ENCODE measurements around the gene SNX15. TPM values are rescaled to one million over a fixed set of nuclear protein-coding genes. Genes with fewer than 3 reads are reported as not detected.

SNX15 gene
- total RNA-seq, 1 experiment from 2014 or later = 16.8 TPM

DNA sequence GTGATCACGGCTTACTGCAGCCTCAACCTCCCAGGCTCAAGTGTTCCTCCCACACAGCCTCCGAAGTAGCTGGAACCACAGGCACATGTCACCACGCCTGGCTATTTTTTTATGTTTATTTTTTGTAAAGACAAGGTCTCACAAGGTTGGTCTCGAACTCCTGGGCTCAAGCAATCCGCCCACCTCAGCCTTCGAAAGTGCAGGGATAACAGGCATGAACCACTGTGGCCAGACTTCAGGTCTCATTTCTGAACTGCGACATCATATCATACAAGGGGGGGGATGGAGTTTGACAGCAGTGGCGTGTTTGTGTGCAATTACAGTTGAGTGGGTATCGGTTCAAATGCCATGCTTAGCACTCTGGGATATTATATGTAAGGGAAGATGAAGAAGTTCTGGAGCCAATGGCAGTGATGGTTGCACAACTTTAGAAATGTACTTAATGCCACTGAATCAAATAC, 24.2 kb downstream of the SNX15 start:
- no peak for DNase-seq (ENCODE audit: extremely low read depth, low read depth)

DNA sequence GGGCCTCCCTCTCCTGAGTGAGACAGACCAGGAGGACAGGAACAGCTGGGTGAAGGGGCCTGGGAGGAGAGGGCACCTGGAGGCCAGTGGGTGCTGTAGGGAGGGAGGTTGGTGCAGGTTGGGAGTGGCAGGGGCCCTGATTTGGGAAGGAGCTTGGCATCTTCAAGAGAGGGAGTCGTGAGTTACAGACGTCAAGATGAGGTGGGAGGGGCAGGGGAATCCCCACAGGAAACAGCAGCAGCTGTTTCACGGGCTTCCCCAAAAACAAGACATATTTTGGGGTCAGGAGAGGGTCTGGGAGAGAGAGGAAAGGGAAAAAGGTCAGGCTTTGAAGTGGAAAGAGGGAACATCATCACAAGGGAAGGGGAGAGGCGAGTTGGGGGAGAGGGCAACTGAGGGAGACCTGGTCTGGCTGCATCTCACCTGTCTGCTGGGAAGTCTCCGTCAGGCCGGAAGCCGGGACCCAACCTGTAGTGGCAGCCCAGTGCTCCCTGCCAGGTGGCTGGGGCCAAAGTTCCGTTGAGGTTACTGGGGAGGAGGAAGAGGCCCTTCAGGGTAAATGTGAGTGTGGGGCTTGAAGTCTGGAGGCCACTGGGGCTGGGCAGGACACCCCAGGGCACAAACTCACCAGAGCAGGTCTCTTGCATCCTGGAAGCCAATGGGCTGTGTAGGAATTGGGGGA, 26.7 kb downstream of the SNX15 start:
- DNase-seq (ENCODE audit: extremely low read depth, low read depth) = no peak

DNA sequence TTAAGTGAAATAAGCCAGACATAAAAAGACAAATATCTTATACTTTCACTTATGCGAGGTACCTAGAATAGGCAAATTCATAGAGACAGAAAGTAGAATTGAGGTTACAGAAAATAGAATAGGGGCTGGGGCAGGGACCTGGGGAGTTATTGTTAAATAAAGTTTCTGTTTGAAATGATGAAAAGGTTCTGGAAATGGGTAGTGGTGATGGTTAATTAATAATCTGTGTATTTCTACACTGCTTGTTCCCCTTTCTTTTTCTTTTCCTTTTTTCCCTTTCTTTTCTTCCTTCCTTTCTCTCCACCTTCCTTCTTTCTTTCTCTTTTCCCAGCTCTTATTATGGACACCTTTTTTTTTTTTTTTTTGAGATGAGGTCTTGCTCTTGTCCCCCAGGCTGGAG, 28.3 kb downstream of the SNX15 start:
- no peak for DNase-seq (ENCODE audit: extremely low read depth, low read depth)

DNA sequence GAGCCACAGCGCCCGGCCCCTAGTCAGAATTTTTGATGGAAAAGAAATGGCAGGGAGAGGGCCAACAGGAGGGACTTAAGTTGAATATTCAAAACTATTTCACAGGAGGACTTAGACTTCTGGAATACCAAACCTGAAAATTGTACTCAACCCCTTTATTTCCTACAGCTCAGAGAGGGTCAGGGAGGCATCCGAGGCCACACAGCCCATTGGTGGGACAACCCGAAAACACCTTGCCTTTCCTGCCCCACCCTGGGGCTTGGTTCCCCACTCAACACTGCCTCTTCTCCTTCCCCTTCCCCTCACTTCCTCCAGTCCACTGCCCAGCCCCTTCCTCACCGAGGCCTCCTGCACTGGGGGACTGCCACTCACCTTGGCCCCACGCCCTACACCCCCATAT, 29.8 kb downstream of the SNX15 start:
- DNase-seq (ENCODE audit: extremely low read depth, low read depth) = no peak

- no peak for DNase-seq (ENCODE audit: extremely low read depth, low read depth)
Measured at GRCh38 chr11:65057526-65057925, 30.3 kb downstream of the SNX15 start.

DNA sequence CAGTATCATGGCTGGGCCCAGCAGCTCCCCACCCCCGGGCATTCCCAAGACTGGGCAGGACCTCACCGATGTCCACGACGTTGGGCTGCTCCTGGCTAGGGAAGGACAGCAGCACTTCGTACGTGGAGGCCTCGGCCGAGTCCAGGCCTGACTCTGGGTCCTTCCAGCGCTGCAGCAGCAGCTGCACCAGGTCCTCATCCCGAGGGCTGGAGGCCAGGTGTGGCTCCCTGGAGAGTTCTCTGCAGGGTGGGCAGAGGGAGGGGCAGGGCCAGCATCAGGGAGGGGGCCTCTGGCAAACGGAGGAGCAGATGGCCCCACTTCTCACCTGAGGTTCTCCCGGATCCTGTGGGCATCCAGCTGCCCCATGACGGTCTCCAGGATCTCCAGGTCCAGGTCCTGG, 30.8 kb downstream of the SNX15 start:
- DNase-seq (ENCODE audit: extremely low read depth, low read depth) = no peak

DNA sequence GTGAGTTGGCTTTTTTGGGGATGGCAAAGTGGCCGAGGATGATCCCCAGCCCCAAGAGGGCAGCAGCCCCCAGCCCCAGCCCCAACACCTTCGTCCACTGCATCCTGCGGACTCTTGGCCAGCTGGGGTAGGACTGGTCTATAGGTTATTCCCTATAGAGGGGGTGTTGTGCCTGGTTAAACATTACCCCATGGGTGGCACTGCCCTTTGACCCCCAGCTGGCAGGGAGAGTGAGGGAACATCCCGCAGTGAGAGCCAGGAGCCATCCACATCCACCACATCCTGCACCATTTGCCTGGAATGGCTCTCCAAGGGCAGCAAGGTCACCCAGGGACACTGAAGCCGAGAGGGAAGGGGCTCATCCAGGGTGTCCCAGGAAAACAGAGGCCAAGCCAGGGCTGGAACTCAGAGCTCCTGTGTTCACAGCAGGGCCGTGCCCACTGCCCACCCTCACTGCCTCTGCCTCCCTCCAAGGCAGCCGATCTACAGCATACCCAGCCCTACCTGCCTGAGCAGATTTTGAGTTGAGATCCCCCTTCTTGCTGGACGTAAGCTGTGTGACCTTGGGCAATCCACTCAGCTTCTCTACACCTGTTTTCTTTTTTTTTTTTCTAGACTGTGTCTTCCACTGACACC, 31.3 kb downstream of the SNX15 start, which contains the start of gene NAALADL1:
Gene NAALADL1 (minus strand): TSS at position 135 of the 636 bp plus-strand sequence. CDS start 32 bp downstream, at position 103.
- no peak for DNase-seq (ENCODE audit: extremely low read depth, low read depth)

DNA sequence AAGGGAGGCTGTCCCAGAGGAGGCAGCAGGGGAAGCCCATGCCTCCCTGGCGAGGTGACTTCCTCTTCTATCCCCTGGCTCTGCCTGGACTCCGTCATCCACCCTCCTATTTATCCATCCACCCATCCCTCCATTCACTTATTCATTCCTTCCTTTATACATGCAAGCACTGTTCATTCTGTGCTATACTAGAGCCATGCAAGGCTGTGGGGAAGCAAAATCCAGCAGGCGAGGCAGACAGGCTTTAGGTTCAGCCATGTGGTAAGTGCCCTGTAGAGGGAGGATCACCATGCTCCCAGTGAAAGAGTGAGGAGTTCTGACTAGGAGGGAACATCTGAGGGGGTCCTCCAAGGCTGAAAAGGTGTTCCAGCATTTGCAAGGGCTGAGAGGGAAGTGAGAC, 32.3 kb downstream of the SNX15 start:
- no peak for DNase-seq (ENCODE audit: extremely low read depth, low read depth)

DNA sequence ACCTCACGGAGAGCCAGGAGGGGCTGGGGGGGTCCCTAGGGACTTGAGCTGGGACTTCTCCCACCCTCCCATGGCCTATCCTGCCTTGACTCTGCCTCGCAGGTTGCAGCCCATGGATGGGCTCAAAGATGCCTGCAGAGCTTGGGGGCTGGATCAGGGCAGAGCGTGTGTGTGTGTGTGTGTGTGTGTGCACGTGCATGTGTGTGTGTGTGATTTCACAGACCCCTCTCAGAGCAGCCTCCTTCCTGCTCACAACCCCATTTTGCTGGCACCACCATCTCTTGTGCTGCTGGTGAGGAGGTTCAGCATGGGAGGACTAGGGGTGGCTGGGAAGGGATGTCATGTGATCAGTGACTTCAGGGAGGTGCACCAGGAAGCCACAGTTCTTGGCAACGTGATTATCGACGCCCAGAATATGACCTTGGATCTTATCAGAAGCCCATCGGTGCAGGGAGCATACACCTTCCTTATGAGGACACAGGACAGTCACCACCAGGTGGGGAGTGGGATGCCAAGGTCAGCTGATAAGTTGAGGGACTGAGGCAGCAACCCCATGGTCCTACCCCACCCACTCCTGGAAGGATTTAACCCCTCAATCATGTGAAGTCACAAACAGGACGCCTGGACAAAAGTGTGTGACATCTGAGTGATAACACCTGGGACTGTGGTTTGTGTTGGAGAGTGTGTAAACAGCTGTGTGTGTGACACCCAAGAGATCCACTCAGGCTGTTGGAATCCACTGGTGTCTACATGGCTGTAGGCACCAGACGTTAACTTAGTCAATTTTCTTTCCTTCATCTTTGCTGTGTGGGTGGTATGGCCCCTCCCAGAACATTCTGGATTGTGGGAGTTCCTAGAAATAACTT, 33.0 kb downstream of the SNX15 start:
- no peak for DNase-seq (ENCODE audit: extremely low read depth, low read depth)

DNA sequence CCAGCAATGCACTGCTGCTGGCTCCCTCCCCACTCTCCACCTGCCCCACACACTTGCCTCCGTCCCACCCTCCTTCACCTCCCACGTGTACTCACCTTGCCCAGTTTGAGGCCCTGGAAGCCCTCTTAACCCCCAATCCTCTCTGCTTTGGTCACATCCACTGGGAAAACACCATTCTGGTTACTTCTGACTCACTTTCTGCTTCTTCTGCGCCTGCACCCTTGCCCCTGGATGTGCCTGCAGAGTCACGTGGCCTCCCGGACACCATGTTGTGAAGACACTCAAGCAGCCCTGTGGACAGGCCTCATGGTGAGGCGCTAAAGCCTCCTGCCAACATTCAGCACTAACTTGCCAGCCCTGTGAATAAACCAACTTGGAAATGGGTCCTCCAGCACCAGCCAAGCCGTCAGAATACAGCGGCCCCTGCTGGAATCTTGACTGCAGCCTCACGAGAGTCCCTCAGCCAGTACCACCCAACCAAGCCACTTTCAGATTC, 33.7 kb downstream of the SNX15 start:
- DNase-seq (ENCODE audit: extremely low read depth, low read depth) = no peak

DNA sequence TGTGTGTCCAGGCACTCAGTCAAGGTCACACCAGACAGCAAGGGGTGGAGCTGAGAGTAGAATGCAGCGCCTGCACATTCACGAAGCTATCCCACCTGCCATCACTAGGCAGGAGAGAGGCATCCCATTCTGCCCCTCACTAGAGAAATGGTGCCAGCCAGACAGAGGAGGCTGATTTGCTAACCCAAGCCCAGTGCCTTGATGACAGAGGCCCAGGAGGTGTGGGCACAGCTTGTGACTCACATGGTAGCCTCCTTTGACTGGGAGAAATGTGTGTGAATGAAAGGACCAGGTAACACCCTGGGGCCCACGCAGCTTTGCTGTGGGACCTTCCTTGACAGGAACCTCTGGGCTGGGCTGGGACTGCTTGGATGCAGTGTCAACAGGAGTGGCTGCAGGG, 36.3 kb downstream of the SNX15 start:
- DNase-seq (ENCODE audit: extremely low read depth, low read depth) = no peak

- DNase-seq (ENCODE audit: extremely low read depth, low read depth) = no peak
Measured at GRCh38 chr11:65064847-65065240, 37.6 kb downstream of the SNX15 start.

- DNase-seq (ENCODE audit: extremely low read depth, low read depth) = no peak
Measured at GRCh38 chr11:65065851-65066250, 38.6 kb downstream of the SNX15 start.

- DNase-seq (ENCODE audit: extremely low read depth, low read depth) = no peak
Measured at GRCh38 chr11:65066315-65066714, 39.1 kb downstream of the SNX15 start.

- no peak for DNase-seq (ENCODE audit: extremely low read depth, low read depth)
Measured at GRCh38 chr11:65066805-65067291, 39.6 kb downstream of the SNX15 start.

DNA sequence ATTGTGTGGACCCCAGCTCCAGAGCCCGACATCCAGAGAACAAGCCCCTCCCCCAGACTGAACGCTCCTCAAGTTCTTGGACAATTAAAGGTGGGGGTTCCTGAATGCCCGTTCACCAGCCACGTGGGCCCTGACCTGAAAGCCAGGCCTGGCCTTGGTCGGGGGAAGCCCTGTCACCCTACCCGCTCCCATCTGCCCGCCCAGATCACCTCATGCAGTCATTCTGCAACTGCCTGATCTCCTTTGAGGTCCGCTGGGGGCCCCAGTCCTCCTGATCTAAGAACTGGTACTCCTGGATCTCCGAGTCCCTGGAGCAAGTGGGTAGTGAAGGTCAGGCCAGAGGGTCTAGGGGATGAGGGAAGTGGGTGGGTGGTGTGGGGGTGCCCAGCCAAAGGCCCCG, 40.2 kb downstream of the SNX15 start:
- DNase-seq (ENCODE audit: extremely low read depth, low read depth) = no peak

DNA sequence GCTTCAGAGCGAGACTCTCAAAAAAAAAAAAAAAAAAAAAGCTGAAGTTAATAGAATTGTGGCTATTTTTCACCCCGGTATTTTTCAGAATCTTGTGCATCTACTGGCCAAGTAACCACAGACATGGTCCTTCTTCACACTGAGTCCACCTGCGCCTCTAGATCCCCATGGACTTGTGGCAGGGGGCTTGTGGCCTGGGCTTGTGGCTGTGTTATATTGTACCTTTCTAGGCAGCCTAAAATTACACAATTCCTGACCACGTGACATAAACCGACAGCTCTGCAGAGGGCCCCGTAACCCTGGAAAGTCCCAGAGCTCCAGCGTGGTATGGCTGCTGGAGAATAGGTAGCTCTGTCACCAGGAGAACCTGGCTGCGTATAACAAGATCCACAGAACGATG, 42.0 kb downstream of the SNX15 start:
- no peak for DNase-seq (ENCODE audit: extremely low read depth, low read depth)

- no peak for DNase-seq (ENCODE audit: extremely low read depth, low read depth)
Measured at GRCh38 chr11:65071907-65072630, 44.8 kb downstream of the SNX15 start.

DNA sequence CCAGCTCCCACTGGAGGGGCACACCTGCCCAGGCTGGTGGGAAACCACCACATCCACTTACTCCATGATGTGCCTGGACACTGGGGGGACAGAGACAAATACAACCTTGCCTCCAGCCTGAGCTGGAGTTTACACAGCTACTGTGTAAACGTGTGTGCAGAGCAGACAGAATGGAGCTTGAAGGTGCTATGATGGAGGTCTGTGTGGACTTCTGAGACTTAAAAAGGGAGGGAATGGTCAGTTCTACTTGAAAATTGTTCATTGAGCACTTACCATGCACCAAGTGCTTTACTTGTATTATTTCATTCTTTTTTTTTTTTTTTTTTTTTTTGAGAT, 45.4 kb downstream of the SNX15 start:
- no peak for DNase-seq (ENCODE audit: extremely low read depth, low read depth)

DNA sequence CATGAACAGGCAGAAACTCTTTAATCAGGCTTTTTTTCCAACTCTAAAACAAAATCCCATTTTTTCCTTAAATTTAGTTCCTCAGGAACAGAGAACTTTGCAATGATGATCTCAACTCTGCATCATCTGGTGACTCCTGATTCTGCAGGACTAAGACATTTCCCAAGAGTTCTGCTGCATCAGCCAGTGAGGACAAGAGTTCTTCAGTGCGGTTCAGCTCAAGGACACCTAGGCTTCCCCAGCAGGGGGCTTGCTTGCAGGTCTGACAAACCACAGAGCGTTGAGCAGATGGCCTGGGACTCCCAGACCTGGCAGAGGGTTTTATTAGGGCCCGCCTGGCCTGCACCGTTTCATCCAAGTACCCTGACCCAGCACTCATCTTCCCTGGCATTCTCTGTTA, 50.2 kb downstream of the SNX15 start:
- DNase-seq (ENCODE audit: extremely low read depth, low read depth) = no peak

DNA sequence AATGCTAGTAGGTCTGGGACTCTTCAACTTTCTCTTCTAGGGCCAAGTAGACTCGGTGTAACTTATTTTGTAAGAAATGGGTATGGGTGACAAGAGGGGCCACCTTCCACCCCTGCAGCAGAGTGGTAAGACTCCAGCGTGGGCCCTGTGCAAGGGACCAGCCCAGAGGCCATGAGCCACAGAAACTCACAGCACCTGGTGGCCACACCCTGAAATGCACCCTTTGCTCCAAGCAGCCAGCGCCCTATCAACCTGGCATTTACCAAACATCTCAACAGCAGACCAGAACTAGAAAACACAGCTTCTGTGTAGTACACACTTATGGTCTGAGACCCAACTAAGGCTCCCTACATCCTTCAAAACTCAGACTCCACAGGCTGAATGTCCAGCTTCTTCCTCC, 50.9 kb downstream of the SNX15 start:
- DNase-seq (ENCODE audit: extremely low read depth, low read depth) = peak; percentile 17
